ENCODE measurements around the gene GSTA3.

Gene GSTA3

GRCh38 chr6:52937908-52938307, 28.4 kb upstream of the GSTA3 start:
- no peak for DNase-seq (ENCODE audit: low spot score)
- in situ Hi-C loops (cut with MboI; ENCODE audit: low sequenced_read_pairs, unreplicated experiment): no loop called here
- TF ChIP-seq CTCF (IDR thresholded peaks at IDR 0.05; ENCODE audit: borderline replicate concordance, control extremely low read depth, extremely low read depth, insufficient read depth, missing control alignments): no peak

GRCh38 chr6:52933778-52934177, 24.3 kb upstream of the GSTA3 start:
- in situ Hi-C loops (cut with MboI; ENCODE audit: low sequenced_read_pairs, unreplicated experiment): no loop called here
- no peak for DNase-seq (ENCODE audit: low spot score)
- TF ChIP-seq CTCF (IDR thresholded peaks at IDR 0.05; ENCODE audit: borderline replicate concordance, control extremely low read depth, extremely low read depth, insufficient read depth, missing control alignments): no peak

GRCh38 chr6:52931351-52931750, 21.9 kb upstream of the GSTA3 start:
- DNase-seq (ENCODE audit: low spot score): no peak
- no peak for TF ChIP-seq CTCF (IDR thresholded peaks at IDR 0.05; ENCODE audit: borderline replicate concordance, control extremely low read depth, extremely low read depth, insufficient read depth, missing control alignments)
- in situ Hi-C loops (cut with MboI; ENCODE audit: low sequenced_read_pairs, unreplicated experiment): no loop called here

GRCh38 chr6:52929321-52930164, 20.0 kb upstream of the GSTA3 start:
- TF ChIP-seq CTCF (IDR thresholded peaks at IDR 0.05; ENCODE audit: borderline replicate concordance, control extremely low read depth, extremely low read depth, insufficient read depth, missing control alignments): no peak
- in situ Hi-C loops (cut with MboI; ENCODE audit: low sequenced_read_pairs, unreplicated experiment): no loop called here
- no peak for DNase-seq (ENCODE audit: low spot score)

GRCh38 chr6:52927451-52927850, 18.0 kb upstream of the GSTA3 start:
- no peak for DNase-seq (ENCODE audit: low spot score)
- TF ChIP-seq CTCF (IDR thresholded peaks at IDR 0.05; ENCODE audit: borderline replicate concordance, control extremely low read depth, extremely low read depth, insufficient read depth, missing control alignments): no peak
- in situ Hi-C loops (cut with MboI; ENCODE audit: low sequenced_read_pairs, unreplicated experiment): no loop called here

- no peak for TF ChIP-seq CTCF (IDR thresholded peaks at IDR 0.05; ENCODE audit: borderline replicate concordance, control extremely low read depth, extremely low read depth, insufficient read depth, missing control alignments)
- in situ Hi-C loops (cut with MboI; ENCODE audit: low sequenced_read_pairs, unreplicated experiment): no loop called here
- no peak for DNase-seq (ENCODE audit: low spot score)
These were observed 16.7 kb upstream of the GSTA3 start for GRCh38 chr6:52925919-52926792.

All from GM13976 (cell line).